GM12865 (cell line): ENCODE results near the gene GMPR2.

ENCODE experiments used
- DNase-seq: peaks from one replicate; pipeline ENCODE4 v3.0.0; 2010; ENCODE audit warnings: low read depth
- H3K4me3 ChIP-seq: 2 replicates; pipeline ENCODE4 v1.5.1; 2011; ENCODE audit warnings: mild to moderate bottlenecking, low read depth, low read length, control low read depth
- CTCF ChIP-seq: IDR thresholded peaks from 2 replicates; pipeline ENCODE4 v1.5.1; 2011; ENCODE audit warnings: low read length, control low read depth, low read depth, inconsistent platforms; ENCODE audit not compliant: insufficient read depth; ENCODE audit errors: missing control alignments

GMPR2 gene

GRCh38 chr14:24283796-24284460 is 51.2 kb downstream of the GMPR2 start:
- no peak for TF ChIP-seq CTCF
- H3K4me3 ChIP-seq, result no peak overlapping the region
- DNase-seq, result no peak

- TF ChIP-seq CTCF, result no peak
- no peak overlapping the region for H3K4me3 ChIP-seq
- DNase-seq, result no peak
These were observed 51.8 kb downstream of the GMPR2 start for GRCh38 chr14:24284501-24285035.

- TF ChIP-seq CTCF, result no peak
- H3K4me3 ChIP-seq, result no peak overlapping the region
- no peak for DNase-seq
These were observed 52.6 kb downstream of the GMPR2 start for GRCh38 chr14:24285351-24285750.

GRCh38 chr14:24286996-24287395 is 54.3 kb downstream of the GMPR2 start:
- no peak for DNase-seq
- no peak for TF ChIP-seq CTCF
- no peak overlapping the region for H3K4me3 ChIP-seq
